GM18907 (cell line): ENCODE measurements around the gene LDLRAP1.
"Not testable (repeated sequence)": the region's sequence is repeated elsewhere in the genome, so short reads cannot be mapped to it uniquely, and the experiment has no call there.

Source experiments
- ATAC-seq: cut with Tn5 transposase; IDR thresholded peaks from one replicate; pipeline ENCODE4 v1.9.1; 2021; ENCODE audit warnings: mild to moderate bottlenecking, moderate library complexity; ENCODE audit not compliant: unreplicated experiment

The LDLRAP1 gene, protein sequence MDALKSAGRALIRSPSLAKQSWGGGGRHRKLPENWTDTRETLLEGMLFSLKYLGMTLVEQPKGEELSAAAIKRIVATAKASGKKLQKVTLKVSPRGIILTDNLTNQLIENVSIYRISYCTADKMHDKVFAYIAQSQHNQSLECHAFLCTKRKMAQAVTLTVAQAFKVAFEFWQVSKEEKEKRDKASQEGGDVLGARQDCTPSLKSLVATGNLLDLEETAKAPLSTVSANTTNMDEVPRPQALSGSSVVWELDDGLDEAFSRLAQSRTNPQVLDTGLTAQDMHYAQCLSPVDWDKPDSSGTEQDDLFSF

GRCh38 chr1:25543425-25544242 lies at the start of gene LDLRAP1:
LDLRAP1 (plus strand) TSS chr1:25543606; CDS start chr1:25543699, 93 bp downstream.
- ATAC-seq, result peak; percentile 84

DNA sequence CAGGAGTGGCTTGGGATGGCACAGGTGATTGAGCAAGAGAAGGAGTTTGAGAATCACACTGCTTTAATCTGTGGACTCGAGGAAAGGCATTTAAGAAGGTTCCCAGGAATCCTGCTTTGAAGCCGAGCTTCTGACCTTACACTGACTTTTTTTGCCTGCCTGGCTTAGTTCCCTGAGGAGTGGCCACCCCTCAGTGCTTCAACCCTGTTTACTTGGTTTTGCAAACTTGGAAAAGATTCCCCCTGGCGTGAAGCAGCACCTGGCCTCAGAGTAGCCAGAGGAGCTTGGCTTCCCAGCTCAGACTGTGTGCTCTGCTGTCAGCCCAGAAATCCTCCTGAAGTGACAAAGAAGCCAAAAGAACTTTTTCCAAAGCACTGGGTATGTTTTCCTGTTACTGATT lies 48.5 kb upstream of the LDLRAP1 start:
- no peak for ATAC-seq

- ATAC-seq, result no peak
Measured at GRCh38 chr1:25500694-25501093, 42.7 kb upstream of the LDLRAP1 start.

- ATAC-seq, result no peak
Measured at GRCh38 chr1:25501235-25502058, 42.0 kb upstream of the LDLRAP1 start.

DNA sequence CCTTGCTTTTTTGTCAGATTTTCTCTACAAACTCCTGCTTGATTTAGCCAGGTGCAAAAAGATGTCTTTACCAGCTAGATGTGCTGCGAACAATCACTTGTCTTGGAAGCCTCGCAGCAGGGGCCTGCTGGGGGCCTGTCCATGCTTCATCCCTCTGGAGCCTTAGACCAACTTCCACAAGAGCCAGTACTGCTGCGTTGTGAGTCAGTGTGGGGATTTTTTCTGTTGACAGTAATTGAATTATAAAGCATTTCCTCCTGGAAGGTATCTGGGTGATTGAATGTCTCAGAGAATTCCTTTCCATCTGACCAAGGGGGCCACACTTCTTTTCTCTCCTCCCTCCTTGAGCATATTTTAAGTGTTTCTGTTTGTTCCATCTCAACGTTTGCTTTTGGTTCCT lies 40.4 kb upstream of the LDLRAP1 start:
- no peak for ATAC-seq

DNA sequence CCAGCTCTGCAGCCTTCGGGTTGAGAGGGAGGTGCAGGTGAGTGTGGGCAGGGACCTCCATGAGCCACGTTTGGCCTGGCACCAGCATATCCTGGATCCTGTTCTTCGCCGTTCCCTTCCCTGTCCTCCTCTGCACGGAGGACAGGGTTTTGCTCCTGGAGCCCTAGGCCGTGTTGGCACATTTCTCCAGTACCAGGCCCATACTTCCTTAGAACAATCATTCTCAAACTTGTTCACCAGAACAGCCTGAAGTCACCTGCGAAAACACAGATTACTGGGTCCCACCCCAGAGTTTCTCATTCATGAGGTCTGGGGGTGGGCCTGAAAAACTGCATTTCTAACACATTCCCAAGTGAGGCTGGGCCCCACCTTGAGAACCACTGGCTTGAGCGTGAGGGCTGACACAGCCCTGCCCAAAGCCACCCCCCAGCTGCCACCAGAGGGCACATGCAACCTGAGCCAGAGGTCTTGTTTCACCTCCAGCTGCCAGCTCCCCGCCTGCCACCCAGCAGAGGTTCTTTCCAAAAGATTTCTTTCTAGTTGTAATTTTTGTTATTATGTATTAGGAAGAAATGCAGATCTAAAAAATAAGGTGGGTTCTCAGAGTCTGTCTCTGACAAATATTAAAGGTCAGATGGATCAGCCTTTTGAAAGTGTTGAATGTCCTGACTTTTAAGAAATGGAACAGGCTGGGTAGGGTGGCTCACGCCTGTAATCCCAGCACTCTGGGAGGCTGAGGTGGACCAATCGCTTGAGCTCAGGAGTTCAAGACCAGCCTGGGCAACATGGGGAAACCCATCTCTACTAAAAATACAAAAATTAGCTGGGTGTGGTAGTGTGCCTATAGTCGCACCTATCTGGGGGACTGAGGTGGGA lies 39.6 kb upstream of the LDLRAP1 start:
- ATAC-seq, result no peak

- ATAC-seq, result no peak
Measured at GRCh38 chr1:25504706-25505595, 38.5 kb upstream of the LDLRAP1 start.

GRCh38 chr1:25505656-25506385 lies 37.6 kb upstream of the LDLRAP1 start:
- no peak for ATAC-seq

- ATAC-seq, result not testable (repeated sequence)
Measured at GRCh38 chr1:25506566-25507463, 36.6 kb upstream of the LDLRAP1 start.

GRCh38 chr1:25513666-25514065 lies 29.7 kb upstream of the LDLRAP1 start:
- no peak for ATAC-seq

DNA sequence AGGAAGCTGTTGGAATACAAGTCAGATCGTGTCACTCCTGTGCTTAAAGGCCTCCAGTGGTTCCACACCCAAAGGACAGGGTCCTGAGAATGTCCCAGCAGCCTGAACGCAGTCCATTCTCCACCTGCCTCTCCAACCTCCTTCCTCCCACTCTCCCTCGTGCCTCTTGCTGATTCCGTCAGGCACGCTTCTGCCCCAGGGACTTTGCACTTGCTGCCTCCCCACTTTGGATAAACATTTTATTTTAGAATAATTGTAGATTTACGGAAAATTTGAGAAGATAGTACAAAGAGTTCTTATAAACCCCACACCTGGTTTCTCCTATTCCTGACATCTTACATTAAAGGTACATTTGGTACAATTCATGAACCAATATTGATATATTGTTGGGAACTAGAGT lies 28.4 kb upstream of the LDLRAP1 start:
- no peak for ATAC-seq

DNA sequence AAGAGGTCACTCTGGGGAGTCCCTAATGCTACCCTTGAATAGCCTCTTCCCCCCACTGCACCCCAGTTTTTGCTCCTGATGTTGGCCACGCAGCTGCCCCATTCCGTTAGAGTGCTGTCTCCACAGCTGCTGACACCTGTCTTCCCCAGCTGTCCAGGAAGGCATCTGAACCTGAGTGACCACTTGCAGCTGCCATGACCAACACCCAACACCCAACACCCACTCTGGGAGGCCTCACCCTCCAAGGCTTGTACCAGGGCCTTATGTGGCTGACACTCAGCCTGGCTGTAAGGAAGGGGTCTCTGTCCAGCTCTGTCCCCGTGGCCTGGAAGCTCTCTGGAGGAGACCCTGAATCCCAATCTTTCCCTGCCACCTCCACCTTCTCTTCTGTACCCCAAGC lies 26.7 kb upstream of the LDLRAP1 start:
- ATAC-seq, result no peak

DNA sequence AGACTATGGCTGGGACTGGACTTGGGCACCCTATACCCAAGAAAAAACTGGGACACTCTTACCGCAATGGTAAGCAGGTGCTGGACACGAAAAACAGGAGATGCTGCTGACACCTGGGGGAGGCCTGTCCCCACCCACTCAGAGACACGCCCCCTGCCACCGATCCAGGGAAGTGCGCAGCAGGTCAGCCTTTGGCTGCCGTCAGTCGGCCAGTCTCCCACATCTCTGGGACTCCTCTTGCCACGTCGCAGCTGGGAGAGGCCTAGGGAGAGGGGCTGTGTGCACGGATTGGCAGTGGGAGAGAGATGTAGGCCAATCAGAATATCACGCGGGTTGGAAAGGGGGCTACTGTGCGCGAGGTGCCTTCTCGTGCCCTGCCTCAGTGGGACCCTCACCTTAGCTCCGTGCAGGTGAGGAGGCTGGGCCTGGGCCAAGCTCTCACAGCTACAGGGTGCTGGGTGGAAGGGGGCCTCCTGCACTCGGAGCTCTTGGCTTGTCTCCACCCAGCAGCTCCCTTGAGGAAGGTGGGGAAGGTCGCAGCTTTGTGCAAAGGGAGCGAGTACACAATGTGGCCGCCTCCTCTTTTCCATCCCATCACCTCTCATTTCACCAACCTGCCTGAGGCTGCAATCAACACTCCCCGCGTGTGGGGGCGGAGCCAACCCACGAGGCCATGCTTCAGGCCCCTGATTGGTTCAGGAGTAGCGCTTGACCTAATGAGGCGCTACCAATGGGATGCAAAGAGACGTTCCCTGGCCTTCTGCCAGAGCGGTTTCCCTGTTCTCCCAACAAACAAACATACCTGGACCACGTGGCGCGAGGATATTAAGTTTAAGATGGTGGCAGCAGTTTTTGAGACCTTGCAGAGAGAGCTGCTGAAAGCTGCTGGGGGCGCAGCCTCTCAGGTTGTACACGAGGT lies 25.7 kb upstream of the LDLRAP1 start:
- ATAC-seq, result no peak

DNA sequence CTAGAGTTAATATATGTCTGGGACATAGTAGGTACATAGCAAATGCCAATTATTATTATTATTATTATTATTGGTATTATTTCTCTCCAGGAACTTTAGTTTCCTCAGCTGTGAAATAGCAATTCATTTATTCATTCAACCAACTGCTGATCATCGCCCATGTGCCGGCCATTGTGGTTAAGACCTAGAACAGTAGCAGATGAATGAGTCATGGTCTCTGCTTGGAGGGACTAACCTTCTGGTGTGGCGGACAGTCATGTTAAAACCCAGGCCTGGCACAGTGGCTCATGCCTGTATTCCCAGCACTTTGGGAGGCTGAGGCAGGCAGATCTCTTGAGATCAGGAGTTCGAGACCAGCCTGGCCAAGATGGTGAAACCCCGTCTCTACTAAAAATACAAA lies 23.8 kb upstream of the LDLRAP1 start:
- ATAC-seq, result no peak

GRCh38 chr1:25520446-25521061 lies 22.9 kb upstream of the LDLRAP1 start:
- ATAC-seq, result no peak

DNA sequence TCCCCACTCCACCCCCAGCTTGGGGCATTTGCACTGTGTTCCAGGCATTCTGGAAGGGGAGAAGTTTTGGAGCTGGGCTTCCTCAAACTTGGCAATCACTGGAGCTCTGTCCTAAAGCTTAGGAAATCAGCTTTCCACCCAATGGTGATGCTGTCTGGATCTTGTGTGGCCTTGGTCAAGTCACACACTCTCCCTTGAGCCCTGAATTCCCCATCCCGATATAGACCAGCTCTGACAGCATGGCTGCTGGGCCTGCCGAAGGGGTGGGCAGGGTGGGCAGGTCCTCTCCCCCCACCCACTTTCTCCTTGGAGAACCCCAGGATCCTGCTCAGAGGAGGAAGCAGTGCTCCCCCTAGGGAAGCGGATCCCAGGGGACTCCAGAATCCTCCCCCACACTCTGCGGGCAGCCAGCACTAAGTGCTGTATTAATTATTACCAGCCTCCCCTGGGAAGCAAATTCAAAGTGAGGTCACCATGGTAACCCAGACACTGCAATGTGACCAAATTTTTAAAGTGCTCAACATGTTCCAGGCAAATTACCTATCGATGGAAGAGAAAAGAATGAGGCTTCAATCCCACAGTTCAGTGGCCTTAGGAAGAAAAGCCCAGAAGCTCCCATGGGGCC lies 21.3 kb upstream of the LDLRAP1 start:
- ATAC-seq, result peak; percentile 64
